GM10847 (cell line): ENCODE results near the gene CHD2.

Source experiments
- POLR2A ChIP-seq: IDR thresholded peaks from 2 replicates; pipeline ENCODE4 v1.6.1; 2011; ENCODE audit not compliant: insufficient read length; ENCODE audit errors: extremely low read depth

Gene CHD2

GRCh38 chr15:93005133-93005532, 105.0 kb downstream of the CHD2 start:
- TF ChIP-seq POLR2A: no peak

- no peak for TF ChIP-seq POLR2A
Observed at GRCh38 chr15:93007994-93008393, 107.9 kb downstream of the CHD2 start.

- TF ChIP-seq POLR2A: no peak
Observed at GRCh38 chr15:93012786-93013185, 112.7 kb downstream of the CHD2 start.

- TF ChIP-seq POLR2A: no peak
Observed at GRCh38 chr15:93017526-93017925, 117.4 kb downstream of the CHD2 start.

GRCh38 chr15:93018574-93018973, 118.5 kb downstream of the CHD2 start:
- TF ChIP-seq POLR2A: no peak

- no peak for TF ChIP-seq POLR2A
Observed at GRCh38 chr15:93019090-93019489, 119.0 kb downstream of the CHD2 start.

GRCh38 chr15:93019971-93020370, 119.8 kb downstream of the CHD2 start:
- no peak for TF ChIP-seq POLR2A

GRCh38 chr15:93020976-93021772, 121.0 kb downstream of the CHD2 start:
- no peak for TF ChIP-seq POLR2A

- no peak for TF ChIP-seq POLR2A
Observed at GRCh38 chr15:93024293-93024692, 124.2 kb downstream of the CHD2 start.

GRCh38 chr15:93024716-93025624, 124.8 kb downstream of the CHD2 start:
- TF ChIP-seq POLR2A: no peak

GRCh38 chr15:93025625-93025982, 125.5 kb downstream of the CHD2 start:
- TF ChIP-seq POLR2A: no peak

- TF ChIP-seq POLR2A: no peak
Observed at GRCh38 chr15:93026380-93026817, 126.3 kb downstream of the CHD2 start.

- TF ChIP-seq POLR2A: no peak
Observed at GRCh38 chr15:93027413-93027812, 127.3 kb downstream of the CHD2 start.

- TF ChIP-seq POLR2A: no peak
Observed at GRCh38 chr15:93028111-93028631, 128.0 kb downstream of the CHD2 start.

GRCh38 chr15:93028632-93029213, 128.6 kb downstream of the CHD2 start:
- no peak for TF ChIP-seq POLR2A
